ENCODE measurements around the gene HNF1A. TPM values are rescaled to one million over a fixed set of nuclear protein-coding genes. Genes with fewer than 3 reads are reported as not detected.

HNF1A gene
- total and polyA plus RNA-seq, 4 donors, result 8.2 to 19.8 (median 10.6) TPM

- DNase-seq (ENCODE audit: low spot score), result no peak
- H3K27me3 ChIP-seq (ENCODE audit: control insufficient read depth in 4 of 4, insufficient read depth in 4 of 4, low read length in 3 of 4), result no peaks in the 10 kb centered on the region
- no peak overlapping the region for H3K4me3 ChIP-seq (ENCODE audit: low read depth in 1 of 3, low read length in 3 of 3)
- H3K9me3 ChIP-seq (ENCODE audit: control insufficient read depth in 4 of 4, low read length in 3 of 4), result no peaks in the 10 kb centered on the region
- TF ChIP-seq HNF4A (conservative IDR thresholded peaks at IDR 0.05) (no peak), FOXA2 (IDR thresholded peaks at IDR 0.05) (no peak), RXRA (IDR thresholded peaks at IDR 0.05) (no peak), NR2F2 (IDR thresholded peaks at IDR 0.05) (no peak), SP1 (IDR thresholded peaks at IDR 0.05) (no peak), FOXA1 (IDR thresholded peaks at IDR 0.05) (no peak), ATF3 (IDR thresholded peaks at IDR 0.05) (no peak), JUND (IDR thresholded peaks at IDR 0.05) (no peak), REST (IDR thresholded peaks at IDR 0.05) (no peak), ZBTB33 (IDR thresholded peaks at IDR 0.05) (no peak), GABPA (IDR thresholded peaks at IDR 0.05 in 1 of 2, conservative IDR thresholded peaks at IDR 0.05 in 1 of 2) (no peak), YY1 (IDR thresholded peaks at IDR 0.05) (no peak), TAF1 (conservative IDR thresholded peaks at IDR 0.05) (no peak)
- H3K36me3 ChIP-seq (ENCODE audit: control insufficient read depth in 4 of 4, insufficient read depth in 3 of 4, low read depth in 1 of 4, low read length in 3 of 4), result no peaks in the 10 kb centered on the region
- WGBS, result 74% methylated on average over 5 of the region's 5 CpGs
- H3K27ac ChIP-seq (ENCODE audit: low read depth in 1 of 2, low read length in 2 of 2), result no peak overlapping the region
- no peak overlapping the region for H3K9ac ChIP-seq (ENCODE audit: low read depth in 1 of 2, low read length in 2 of 2)
- H3K4me1 ChIP-seq (ENCODE audit: control insufficient read depth in 4 of 4, insufficient read depth in 4 of 4, low read length in 3 of 4), result peaks cover 2 to 6% (median 3%) of the 10 kb centered on the region in 4 donors
Measured at GRCh38 chr12:120956579-120957300, 21.6 kb upstream of the HNF1A start.

GRCh38 chr12:120959111-120959878, 19.0 kb upstream of the HNF1A start:
- Histone ChIP-seq H3K9ac (ENCODE audit: low read depth in 1 of 2, low read length in 2 of 2) (no peak overlapping the region), H3K36me3 (ENCODE audit: control insufficient read depth in 4 of 4, insufficient read depth in 3 of 4, low read depth in 1 of 4, low read length in 3 of 4) (no peaks in the 10 kb centered on the region), H3K4me3 (ENCODE audit: low read depth in 1 of 3, low read length in 3 of 3) (no peak overlapping the region), H3K4me1 (ENCODE audit: control insufficient read depth in 4 of 4, insufficient read depth in 4 of 4, low read length in 3 of 4) (peaks cover 6 to 11% (median 10%) of the 10 kb centered on the region in 4 donors), H3K27ac (ENCODE audit: low read depth in 1 of 2, low read length in 2 of 2) (no peak overlapping the region), H3K27me3 (ENCODE audit: control insufficient read depth in 4 of 4, insufficient read depth in 4 of 4, low read length in 3 of 4) (no peaks in the 10 kb centered on the region), H3K9me3 (ENCODE audit: control insufficient read depth in 4 of 4, low read length in 3 of 4) (no peaks in the 10 kb centered on the region)
- WGBS, result 78% methylated on average over 13 of the region's 13 CpGs
- no peak for DNase-seq (ENCODE audit: low spot score)
- TF ChIP-seq GABPA (IDR thresholded peaks at IDR 0.05 in 1 of 2, conservative IDR thresholded peaks at IDR 0.05 in 1 of 2), result no peak
- TF ChIP-seq JUND (IDR thresholded peaks at IDR 0.05), result no peak
- no peak for TF ChIP-seq CTCF (IDR thresholded peaks at IDR 0.05; ENCODE audit: low read depth, low read length, missing input control)
- no peak for TF ChIP-seq EGR1 (IDR thresholded peaks at IDR 0.05; ENCODE audit: low read depth in 2 of 2)
- no peak for TF ChIP-seq FOXA2 (IDR thresholded peaks at IDR 0.05)
- TF ChIP-seq HNF4A (conservative IDR thresholded peaks at IDR 0.05), result no peak
- no peak for TF ChIP-seq REST (IDR thresholded peaks at IDR 0.05)
- no peak for TF ChIP-seq SP1 (IDR thresholded peaks at IDR 0.05)
- TF ChIP-seq RXRA (IDR thresholded peaks at IDR 0.05), result no peak
- no peak for TF ChIP-seq RAD21 (IDR thresholded peaks at IDR 0.05)
- no peak for TF ChIP-seq YY1 (IDR thresholded peaks at IDR 0.05)
- TF ChIP-seq NR2F2 (IDR thresholded peaks at IDR 0.05), result no peak
